ENCODE data around the gene SLC19A1. TPM values are rescaled to one million over a fixed set of nuclear protein-coding genes. Genes with fewer than 3 reads are reported as not detected.

The SLC19A1 gene
- total and polyA plus RNA-seq, 4 donors = 8.4 to 28.0 (median 13.0) TPM

DNA sequence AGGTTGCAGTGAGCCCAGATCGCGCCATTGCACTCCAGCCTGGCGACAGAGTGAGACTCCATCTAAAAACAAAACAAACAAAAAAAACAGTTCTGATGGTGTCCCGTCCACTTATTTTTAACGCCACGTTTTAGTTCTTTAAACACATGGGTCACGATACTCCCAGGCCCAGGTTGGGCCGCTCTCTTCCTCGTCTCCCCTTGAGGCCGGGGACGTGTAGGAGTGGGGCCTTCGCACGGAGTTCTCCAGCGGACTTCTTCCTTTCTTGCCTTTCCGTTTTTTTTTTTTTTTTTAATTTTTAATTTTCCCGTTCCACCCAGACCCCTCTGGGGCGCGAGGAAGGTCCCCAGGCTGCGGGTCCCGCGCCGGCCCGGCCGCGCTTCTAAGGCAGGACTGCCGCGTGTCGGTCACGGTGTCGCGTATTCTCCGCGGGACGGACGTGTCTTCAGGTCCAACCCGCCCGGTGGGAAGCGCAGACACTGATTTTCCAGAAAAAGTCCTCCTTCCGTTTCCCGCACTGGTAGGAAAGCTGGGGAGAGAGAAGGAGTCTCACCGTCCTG, 47.5 kb upstream of the SLC19A1 start:
- Histone ChIP-seq H3K36me3 (ENCODE audit: control insufficient read depth in 4 of 4, insufficient read depth in 3 of 4, low read depth in 1 of 4, low read length in 3 of 4) (no peaks in the 10 kb centered on the region), H3K27me3 (ENCODE audit: control insufficient read depth in 4 of 4, insufficient read depth in 4 of 4, low read length in 3 of 4) (peaks cover 0 to 3% (median 0%) of the 10 kb centered on the region in 4 donors), H3K27ac (ENCODE audit: low read depth in 1 of 2, low read length in 2 of 2) (no peak overlapping the region), H3K4me3 (ENCODE audit: low read depth in 1 of 3, low read length in 3 of 3) (peak overlapping the region in 1 of 3 donors; percentile 53), H3K9me3 (ENCODE audit: control insufficient read depth in 4 of 4, low read length in 3 of 4) (peaks cover 5 to 10% (median 7%) of the 10 kb centered on the region in 4 donors), H3K9ac (ENCODE audit: low read depth in 1 of 2, low read length in 2 of 2) (no peak overlapping the region), H3K4me1 (ENCODE audit: control insufficient read depth in 4 of 4, insufficient read depth in 4 of 4, low read length in 3 of 4) (peaks cover 0 to 5% (median 3%) of the 10 kb centered on the region in 4 donors)
- WGBS = 46% methylated on average over 41 of the region's 41 CpGs
- TF ChIP-seq TAF1 (conservative IDR thresholded peaks at IDR 0.05) = no peak
- no peak for TF ChIP-seq YY1 (IDR thresholded peaks at IDR 0.05)
- no peak for TF ChIP-seq GABPA (IDR thresholded peaks at IDR 0.05 in 1 of 2, conservative IDR thresholded peaks at IDR 0.05 in 1 of 2)
- no peak for TF ChIP-seq HNF4G (IDR thresholded peaks at IDR 0.05)
- TF ChIP-seq SP1 (IDR thresholded peaks at IDR 0.05) = no peak
- TF ChIP-seq, protein P1, sequence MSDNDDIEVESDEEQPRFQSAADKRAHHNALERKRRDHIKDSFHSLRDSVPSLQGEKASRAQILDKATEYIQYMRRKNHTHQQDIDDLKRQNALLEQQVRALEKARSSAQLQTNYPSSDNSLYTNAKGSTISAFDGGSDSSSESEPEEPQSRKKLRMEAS (IDR thresholded peaks at IDR 0.05) = no peak
- no peak for TF ChIP-seq NR2F2 (IDR thresholded peaks at IDR 0.05)
- TF ChIP-seq JUND (IDR thresholded peaks at IDR 0.05) = no peak
- TF ChIP-seq, protein P2, sequence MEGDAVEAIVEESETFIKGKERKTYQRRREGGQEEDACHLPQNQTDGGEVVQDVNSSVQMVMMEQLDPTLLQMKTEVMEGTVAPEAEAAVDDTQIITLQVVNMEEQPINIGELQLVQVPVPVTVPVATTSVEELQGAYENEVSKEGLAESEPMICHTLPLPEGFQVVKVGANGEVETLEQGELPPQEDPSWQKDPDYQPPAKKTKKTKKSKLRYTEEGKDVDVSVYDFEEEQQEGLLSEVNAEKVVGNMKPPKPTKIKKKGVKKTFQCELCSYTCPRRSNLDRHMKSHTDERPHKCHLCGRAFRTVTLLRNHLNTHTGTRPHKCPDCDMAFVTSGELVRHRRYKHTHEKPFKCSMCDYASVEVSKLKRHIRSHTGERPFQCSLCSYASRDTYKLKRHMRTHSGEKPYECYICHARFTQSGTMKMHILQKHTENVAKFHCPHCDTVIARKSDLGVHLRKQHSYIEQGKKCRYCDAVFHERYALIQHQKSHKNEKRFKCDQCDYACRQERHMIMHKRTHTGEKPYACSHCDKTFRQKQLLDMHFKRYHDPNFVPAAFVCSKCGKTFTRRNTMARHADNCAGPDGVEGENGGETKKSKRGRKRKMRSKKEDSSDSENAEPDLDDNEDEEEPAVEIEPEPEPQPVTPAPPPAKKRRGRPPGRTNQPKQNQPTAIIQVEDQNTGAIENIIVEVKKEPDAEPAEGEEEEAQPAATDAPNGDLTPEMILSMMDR (IDR thresholded peaks at IDR 0.05; ENCODE audit: low read depth, low read length, missing input control) = no peak
- TF ChIP-seq HNF4A (conservative IDR thresholded peaks at IDR 0.05) = no peak
- TF ChIP-seq RAD21 (IDR thresholded peaks at IDR 0.05) = no peak
- TF ChIP-seq RXRA (IDR thresholded peaks at IDR 0.05) = no peak
- TF ChIP-seq, protein P3, sequence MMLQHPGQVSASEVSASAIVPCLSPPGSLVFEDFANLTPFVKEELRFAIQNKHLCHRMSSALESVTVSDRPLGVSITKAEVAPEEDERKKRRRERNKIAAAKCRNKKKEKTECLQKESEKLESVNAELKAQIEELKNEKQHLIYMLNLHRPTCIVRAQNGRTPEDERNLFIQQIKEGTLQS (IDR thresholded peaks at IDR 0.05) = no peak
- no peak for TF ChIP-seq EGR1 (IDR thresholded peaks at IDR 0.05; ENCODE audit: low read depth in 2 of 2)
- TF ChIP-seq, protein P4, sequence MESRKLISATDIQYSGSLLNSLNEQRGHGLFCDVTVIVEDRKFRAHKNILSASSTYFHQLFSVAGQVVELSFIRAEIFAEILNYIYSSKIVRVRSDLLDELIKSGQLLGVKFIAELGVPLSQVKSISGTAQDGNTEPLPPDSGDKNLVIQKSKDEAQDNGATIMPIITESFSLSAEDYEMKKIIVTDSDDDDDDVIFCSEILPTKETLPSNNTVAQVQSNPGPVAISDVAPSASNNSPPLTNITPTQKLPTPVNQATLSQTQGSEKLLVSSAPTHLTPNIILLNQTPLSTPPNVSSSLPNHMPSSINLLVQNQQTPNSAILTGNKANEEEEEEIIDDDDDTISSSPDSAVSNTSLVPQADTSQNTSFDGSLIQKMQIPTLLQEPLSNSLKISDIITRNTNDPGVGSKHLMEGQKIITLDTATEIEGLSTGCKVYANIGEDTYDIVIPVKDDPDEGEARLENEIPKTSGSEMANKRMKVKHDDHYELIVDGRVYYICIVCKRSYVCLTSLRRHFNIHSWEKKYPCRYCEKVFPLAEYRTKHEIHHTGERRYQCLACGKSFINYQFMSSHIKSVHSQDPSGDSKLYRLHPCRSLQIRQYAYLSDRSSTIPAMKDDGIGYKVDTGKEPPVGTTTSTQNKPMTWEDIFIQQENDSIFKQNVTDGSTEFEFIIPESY (IDR thresholded peaks at IDR 0.05) = no peak
- TF ChIP-seq, protein P5, sequence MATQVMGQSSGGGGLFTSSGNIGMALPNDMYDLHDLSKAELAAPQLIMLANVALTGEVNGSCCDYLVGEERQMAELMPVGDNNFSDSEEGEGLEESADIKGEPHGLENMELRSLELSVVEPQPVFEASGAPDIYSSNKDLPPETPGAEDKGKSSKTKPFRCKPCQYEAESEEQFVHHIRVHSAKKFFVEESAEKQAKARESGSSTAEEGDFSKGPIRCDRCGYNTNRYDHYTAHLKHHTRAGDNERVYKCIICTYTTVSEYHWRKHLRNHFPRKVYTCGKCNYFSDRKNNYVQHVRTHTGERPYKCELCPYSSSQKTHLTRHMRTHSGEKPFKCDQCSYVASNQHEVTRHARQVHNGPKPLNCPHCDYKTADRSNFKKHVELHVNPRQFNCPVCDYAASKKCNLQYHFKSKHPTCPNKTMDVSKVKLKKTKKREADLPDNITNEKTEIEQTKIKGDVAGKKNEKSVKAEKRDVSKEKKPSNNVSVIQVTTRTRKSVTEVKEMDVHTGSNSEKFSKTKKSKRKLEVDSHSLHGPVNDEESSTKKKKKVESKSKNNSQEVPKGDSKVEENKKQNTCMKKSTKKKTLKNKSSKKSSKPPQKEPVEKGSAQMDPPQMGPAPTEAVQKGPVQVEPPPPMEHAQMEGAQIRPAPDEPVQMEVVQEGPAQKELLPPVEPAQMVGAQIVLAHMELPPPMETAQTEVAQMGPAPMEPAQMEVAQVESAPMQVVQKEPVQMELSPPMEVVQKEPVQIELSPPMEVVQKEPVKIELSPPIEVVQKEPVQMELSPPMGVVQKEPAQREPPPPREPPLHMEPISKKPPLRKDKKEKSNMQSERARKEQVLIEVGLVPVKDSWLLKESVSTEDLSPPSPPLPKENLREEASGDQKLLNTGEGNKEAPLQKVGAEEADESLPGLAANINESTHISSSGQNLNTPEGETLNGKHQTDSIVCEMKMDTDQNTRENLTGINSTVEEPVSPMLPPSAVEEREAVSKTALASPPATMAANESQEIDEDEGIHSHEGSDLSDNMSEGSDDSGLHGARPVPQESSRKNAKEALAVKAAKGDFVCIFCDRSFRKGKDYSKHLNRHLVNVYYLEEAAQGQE (IDR thresholded peaks at IDR 0.05) = no peak
- DNase-seq (ENCODE audit: low spot score) = no peak
